GM19023 (cell line): ENCODE data around the gene OSBPL3.

Source experiments
- ATAC-seq: cut with Tn5 transposase; IDR thresholded peaks from one replicate; pipeline ENCODE4 v1.9.1; 2021; ENCODE audit warnings: mild to moderate bottlenecking, moderate library complexity; ENCODE audit not compliant: unreplicated experiment

OSBPL3 gene

GRCh38 chr7:24868741-24869140 is 111.2 kb downstream of the OSBPL3 start:
- no peak for ATAC-seq

- no peak for ATAC-seq
These were observed 113.9 kb downstream of the OSBPL3 start for GRCh38 chr7:24866004-24866615.

GRCh38 chr7:24864214-24864817 is 115.7 kb downstream of the OSBPL3 start:
- ATAC-seq: no peak

GRCh38 chr7:24863626-24864025 is 116.4 kb downstream of the OSBPL3 start:
- ATAC-seq: no peak

DNA sequence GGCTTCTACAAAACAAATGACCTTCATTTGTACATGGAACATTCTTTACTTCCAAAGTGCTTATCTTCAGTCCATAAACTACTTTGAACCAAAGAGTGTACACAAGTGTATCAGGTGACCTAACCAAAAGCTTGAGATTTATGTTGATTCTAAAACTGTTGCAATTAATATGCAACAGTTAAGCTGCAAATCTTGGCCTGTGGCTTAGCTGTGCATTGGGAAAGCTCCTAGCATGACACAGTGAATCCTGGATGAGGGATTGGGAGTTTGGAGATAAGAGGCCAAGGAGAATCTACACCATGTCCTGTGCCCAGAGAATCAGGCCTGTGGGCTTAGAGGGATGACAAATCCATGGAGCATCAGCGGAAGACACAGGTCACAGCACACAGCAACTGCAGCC is 117.5 kb downstream of the OSBPL3 start:
- no peak for ATAC-seq

DNA sequence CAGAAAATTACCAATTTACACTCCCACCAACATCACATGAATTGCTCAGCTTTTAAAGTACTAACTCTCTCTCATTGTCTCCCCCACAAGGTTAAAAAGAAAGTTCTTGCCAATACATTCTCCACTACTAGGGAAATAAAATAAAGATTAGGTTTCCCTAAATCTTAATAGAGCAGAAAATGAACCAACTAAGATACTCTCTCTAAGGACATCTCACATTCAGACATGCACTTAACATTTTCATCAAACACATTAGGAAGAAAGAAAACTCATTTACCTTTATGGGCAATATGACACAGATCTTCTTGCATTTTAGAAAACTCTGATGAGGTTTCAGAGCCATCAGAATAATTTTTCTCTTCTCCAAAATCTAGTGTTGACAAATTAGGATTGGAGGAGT is 118.6 kb downstream of the OSBPL3 start:
- ATAC-seq: no peak

DNA sequence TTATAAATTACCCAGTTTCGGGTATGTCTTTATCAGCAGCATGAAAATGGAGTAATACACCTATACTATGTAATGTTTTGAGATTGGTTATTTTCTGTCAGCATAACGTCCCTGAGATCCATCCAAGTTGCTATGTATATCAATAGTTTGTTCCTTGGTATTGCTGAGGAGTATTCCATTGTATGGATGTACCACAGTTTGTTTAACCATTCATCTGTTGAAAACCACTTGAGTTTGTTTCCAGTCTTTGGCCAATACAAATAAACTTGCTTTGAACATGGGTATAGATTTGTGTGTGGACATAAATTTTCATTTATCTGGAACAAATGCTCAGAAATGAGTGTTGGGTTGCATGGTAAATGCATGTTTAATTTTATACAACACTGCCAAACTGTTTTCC is 119.4 kb downstream of the OSBPL3 start:
- no peak for ATAC-seq

DNA sequence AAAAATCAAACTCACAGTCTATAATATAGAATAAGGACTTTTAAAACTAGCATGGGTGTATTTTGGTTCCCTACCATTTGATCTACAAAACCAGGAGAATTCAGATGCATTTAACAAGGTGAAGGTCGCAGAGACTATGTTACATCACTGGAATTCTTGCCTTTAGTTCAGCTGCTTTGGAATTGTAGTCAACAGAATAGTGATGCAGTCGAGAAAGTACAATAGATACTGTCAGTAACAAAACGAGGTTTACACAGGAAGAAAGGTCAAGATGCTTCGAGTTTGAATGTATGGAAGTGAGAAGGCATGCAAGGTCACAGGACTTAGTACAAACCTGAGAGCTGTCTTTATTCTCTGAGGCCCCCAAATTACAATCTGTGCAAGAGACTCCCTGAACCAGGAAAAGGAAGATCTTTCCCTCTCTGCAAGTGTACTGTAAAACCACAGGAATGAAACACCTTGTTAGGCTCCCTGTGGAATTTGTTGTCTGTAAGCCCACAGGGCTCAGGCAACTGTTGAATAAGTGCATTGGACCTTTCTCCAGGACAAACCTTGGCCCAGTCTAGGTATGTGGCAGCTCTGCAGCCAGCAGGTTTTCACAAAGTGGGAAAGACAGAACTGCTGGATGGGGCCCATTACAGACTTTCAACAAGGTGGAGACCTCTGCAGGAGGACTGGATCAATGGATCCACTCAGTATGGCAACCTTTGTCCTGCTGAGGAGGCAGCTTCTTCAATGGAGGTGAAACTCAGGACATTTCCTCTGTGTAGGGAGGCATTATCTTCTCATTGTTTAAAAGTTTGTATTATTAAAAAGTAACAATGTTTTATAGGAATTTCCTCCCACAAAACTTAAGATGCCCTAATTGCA is 121.6 kb downstream of the OSBPL3 start:
- no peak for ATAC-seq

- ATAC-seq: no peak
These were observed 122.4 kb downstream of the OSBPL3 start for GRCh38 chr7:24857623-24858022.

DNA sequence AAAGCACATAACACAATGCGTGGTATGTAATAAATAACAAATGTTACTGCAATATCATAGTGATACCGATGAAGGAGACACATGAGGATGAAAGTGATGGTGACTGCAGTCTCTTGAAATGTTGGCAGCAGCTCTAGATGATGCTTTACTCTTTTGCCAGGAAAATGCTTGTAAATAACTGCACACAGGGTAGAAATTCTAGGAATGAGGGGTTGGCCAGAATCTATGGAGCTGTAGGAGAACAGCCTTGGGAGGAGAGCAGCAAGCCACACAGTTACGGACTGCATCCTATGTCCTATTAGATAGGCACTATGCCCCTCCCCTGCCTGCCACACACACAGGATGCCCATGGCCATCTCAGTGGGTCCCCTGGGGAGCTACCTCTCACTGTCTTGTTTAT is 125.1 kb downstream of the OSBPL3 start:
- no peak for ATAC-seq

DNA sequence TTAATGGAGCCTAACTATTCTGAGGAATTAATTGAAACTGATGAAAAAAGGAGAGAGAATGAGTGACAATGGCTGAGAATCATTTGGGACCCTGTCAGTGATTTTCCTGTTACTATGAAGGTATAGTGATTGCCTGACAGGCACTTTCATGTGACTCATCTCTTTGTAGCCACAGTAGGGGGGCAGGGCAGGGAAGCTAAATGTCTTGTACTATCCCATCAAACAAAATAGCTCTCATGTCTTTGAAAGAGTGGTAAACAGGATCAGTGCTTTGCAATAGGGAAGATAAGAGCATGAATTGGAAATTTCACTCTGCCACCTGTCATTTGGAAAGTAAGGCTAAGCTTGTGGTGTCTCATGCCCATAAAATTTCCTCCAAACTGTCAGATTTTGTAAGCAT is 128.2 kb downstream of the OSBPL3 start:
- ATAC-seq: no peak

GRCh38 chr7:24848878-24849277 is 131.1 kb downstream of the OSBPL3 start:
- ATAC-seq: no peak

GRCh38 chr7:24847754-24848153 is 132.2 kb downstream of the OSBPL3 start:
- no peak for ATAC-seq

GRCh38 chr7:24843821-24844434 is 136.1 kb downstream of the OSBPL3 start:
- no peak for ATAC-seq

DNA sequence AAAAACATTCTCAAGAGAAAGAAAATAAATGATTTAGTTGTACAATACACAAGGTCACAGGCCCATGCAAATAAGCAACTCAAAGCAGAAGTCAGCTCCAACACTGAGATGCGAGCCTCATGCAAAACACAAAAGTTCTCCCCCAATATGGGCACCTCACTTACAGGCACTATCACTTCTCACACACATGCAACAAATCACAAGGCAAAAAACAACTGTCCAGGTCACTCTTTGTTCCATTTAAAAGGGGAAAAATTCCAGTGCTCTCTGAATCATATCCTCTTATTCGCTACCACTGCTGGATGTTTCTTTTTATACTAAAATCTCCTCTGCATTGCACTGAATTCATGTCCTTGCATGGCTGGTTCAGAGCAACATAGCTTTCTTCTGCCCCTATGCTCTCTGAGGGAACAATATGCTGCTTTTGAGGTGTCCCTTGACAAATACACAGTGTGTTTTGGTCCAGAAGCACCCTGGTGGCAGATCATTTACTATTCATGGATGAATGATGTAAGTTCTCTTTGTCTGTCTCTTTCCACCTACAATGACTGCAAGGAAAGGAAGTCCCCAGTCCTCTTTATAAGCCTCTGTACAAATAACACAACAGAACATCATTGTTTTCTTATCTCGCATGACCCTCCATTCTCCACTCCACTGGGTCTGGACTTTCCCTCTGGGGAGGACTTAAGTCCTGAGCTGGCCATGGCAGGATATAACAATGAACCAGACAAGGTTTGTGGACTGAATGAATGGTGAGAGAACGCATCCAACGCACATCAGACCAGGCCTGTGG is 137.3 kb downstream of the OSBPL3 start:
- peak; percentile 66 for ATAC-seq

- no peak for ATAC-seq
These were observed 137.9 kb downstream of the OSBPL3 start for GRCh38 chr7:24842029-24842428.

DNA sequence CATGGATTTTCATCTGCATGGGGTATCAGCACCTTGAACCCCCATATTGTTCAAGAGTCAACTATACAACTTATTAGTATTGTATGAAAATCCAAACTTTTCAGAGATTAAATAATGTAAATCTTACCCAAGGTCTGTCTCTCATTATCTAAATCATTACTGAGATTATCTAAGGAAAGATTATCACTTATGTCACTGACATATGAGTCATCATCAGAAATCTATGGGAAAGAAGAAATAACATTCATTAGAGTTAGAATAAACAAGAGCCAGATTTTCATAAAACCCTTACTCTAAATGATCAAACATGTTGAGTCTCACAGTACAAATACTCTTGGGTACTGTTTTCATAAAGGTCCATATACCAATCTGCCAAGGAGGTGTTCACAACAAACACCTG is 139.4 kb downstream of the OSBPL3 start:
- no peak for ATAC-seq

- ATAC-seq: peak; percentile 66
These were observed 143.9 kb downstream of the OSBPL3 start for GRCh38 chr7:24836084-24836483.

DNA sequence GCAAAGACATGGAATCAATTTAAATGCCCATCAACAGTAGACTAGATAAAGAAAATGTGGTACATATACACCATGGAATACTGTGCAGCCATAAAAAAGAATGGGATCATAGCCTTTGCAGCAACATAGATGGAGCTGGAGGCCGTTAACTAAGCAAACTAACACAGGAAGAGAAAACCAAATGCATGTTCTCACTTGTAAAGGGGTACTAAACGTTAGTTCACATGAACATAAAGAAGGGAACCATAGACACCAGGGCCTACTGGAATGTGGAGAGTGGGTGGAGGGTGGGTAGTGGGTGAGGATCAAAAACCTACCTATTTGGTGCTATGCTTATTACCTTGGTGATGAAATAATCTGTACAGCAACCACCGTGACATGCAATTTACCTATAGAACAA is 144.3 kb downstream of the OSBPL3 start:
- ATAC-seq: peak; percentile 3

- no peak for ATAC-seq
These were observed 145.7 kb downstream of the OSBPL3 start for GRCh38 chr7:24834128-24834798.
